MM.1S (cell line): Measurements from ENCODE around the gene GFPT2.

ENCODE experiments used
- EZH2 ChIP-seq: fragments of 300-600 bp; sonication (generic); optimal IDR thresholded peaks from 2 replicates; pipeline ENCODE3; 2017; ENCODE audit warnings: low read depth, mild to moderate bottlenecking, antibody characterized with exemption, low read length, mixed read lengths
- EZH2phosphoT487 ChIP-seq: fragments of 300-600 bp; sonication (generic); IDR thresholded peaks from 2 replicates; pipeline ENCODE4 v1.6.1; 2018; ENCODE audit warnings: antibody characterized with exemption, low read length
- TF ChIP-seq, protein P1 (sequence below): fragments of 300-600 bp; sonication (generic); IDR thresholded peaks from 2 replicates; pipeline ENCODE4 v1.5.1; 2016; ENCODE audit warnings: antibody characterized with exemption, low read length, mixed read lengths

DNA sequence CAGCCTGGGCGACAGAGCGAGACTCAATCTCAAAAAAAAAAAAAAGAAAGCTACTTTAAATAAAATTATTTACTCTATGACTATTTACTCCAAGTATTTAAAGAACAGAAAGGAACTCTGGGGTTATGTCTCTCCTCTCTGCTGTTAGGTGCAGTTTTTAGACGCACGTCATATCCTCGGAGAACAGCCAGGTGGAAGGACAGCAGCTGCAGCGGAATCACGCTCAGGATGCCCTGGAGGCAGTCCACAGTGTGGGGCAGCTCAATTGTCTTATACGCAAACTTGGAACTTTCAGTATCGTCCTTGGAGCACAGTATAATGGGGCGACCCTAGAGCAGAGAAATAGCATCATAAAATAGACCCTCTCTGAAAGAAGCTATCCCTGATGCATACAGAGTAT lies 50.9 kb downstream of the GFPT2 start:
- TF ChIP-seq, protein P1, sequence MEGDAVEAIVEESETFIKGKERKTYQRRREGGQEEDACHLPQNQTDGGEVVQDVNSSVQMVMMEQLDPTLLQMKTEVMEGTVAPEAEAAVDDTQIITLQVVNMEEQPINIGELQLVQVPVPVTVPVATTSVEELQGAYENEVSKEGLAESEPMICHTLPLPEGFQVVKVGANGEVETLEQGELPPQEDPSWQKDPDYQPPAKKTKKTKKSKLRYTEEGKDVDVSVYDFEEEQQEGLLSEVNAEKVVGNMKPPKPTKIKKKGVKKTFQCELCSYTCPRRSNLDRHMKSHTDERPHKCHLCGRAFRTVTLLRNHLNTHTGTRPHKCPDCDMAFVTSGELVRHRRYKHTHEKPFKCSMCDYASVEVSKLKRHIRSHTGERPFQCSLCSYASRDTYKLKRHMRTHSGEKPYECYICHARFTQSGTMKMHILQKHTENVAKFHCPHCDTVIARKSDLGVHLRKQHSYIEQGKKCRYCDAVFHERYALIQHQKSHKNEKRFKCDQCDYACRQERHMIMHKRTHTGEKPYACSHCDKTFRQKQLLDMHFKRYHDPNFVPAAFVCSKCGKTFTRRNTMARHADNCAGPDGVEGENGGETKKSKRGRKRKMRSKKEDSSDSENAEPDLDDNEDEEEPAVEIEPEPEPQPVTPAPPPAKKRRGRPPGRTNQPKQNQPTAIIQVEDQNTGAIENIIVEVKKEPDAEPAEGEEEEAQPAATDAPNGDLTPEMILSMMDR = no peak
- TF ChIP-seq EZH2 (no peak), EZH2phosphoT487 (no peak)
